H1 (cell line): Measurements from ENCODE around the gene SCN2A. TPM values are rescaled to one million over a fixed set of nuclear protein-coding genes. Genes with fewer than 3 reads are reported as not detected.

Source experiments
- CTCF ChIA-PET: fragments of 300-600 bp; sonication (Branson Sonifier 250); formaldehyde crosslinking; loops from one replicate; lab custom pipeline; 2021; ENCODE audit not compliant: partially characterized antibody; lab: Charles Lee
- POLR2A ChIA-PET: fragments of 300-600 bp; sonication (Branson Sonifier 250); formaldehyde crosslinking; loops from one replicate; lab custom pipeline; 2021; ENCODE audit warnings: inconsistent platforms; ENCODE audit not compliant: partially characterized antibody; lab: Charles Lee
- DNase-seq, 2 experiments: peaks; one replicate each; pipeline versions ENCODE4 v3.0.0 to v3.0.0-alpha.2; 2010 to 2022; ENCODE audit warnings: low spot score in 2 of 2, low read depth in 1 of 2, mixed read lengths in 1 of 2
- FAIRE-seq: peaks from 2 replicates; lab custom pipeline; 2011; peaks lifted over from hg19 to GRCh38; lab: Jason Lieb, UNC
- H2AFZ ChIP-seq: 2 replicates; pipeline ENCODE4 v1.8.1; 2012; ENCODE audit warnings: low read length, inconsistent platforms
- H2AK5ac ChIP-seq: 2 replicates; pipeline ENCODE4 v1.6.1; 2013; ENCODE audit warnings: low read depth, low read length
- H2BK120ac ChIP-seq: replicated peaks from 2 replicates; pipeline ENCODE3; 2013; ENCODE audit warnings: low read depth, low read length, inconsistent platforms
- H2BK12ac ChIP-seq: 2 replicates; pipeline ENCODE4 v1.6.1; 2013; ENCODE audit warnings: low read depth, low read length
- H2BK15ac ChIP-seq: 2 replicates; pipeline ENCODE4 v1.6.1; 2013; ENCODE audit warnings: low read length
- H2BK20ac ChIP-seq: 2 replicates; pipeline ENCODE4 v1.6.1; 2013; ENCODE audit warnings: low read length
- H2BK5ac ChIP-seq: 2 replicates; pipeline ENCODE4 v1.6.1; 2013; ENCODE audit warnings: low read depth, low read length
- H3K14ac ChIP-seq: 2 replicates; pipeline ENCODE4 v1.6.1; 2013; ENCODE audit warnings: inconsistent platforms; ENCODE audit not compliant: insufficient read length
- H3K18ac ChIP-seq: 2 replicates; pipeline ENCODE4 v1.6.1; 2013; ENCODE audit warnings: low read length; ENCODE audit errors: extremely low read depth
- H3K23ac ChIP-seq: 2 replicates; pipeline ENCODE4 v1.6.1; 2013; ENCODE audit warnings: inconsistent platforms; ENCODE audit not compliant: insufficient read length
- H3K23me2 ChIP-seq: 2 replicates; pipeline ENCODE4 v1.6.1; 2013; ENCODE audit warnings: low read depth, low read length
- H3K27ac ChIP-seq: 2 replicates; pipeline ENCODE4 v1.6.1; 2011; ENCODE audit warnings: low read depth, low read length, inconsistent platforms
- H3K27me3 ChIP-seq, 4 experiments: replicated peaks in 1 of 4; 1 replicate in 1 of 4; 2 replicates in 3 of 4; pipeline versions ENCODE4 v1.6.1 to v1.8.1; 2011 to 2013; ENCODE audit warnings: low read length in 3 of 4, mild to moderate bottlenecking in 3 of 4, inconsistent platforms in 2 of 4, mixed read lengths in 2 of 4, moderate library complexity in 1 of 4; ENCODE audit not compliant: control insufficient read depth in 3 of 4, insufficient read depth in 3 of 4; ENCODE audit errors: extremely low read depth in 1 of 4
- H3K36me3 ChIP-seq, 4 experiments: 2 replicates each; pipeline versions ENCODE4 v1.6.1 to v1.8.1; 2011 to 2013; ENCODE audit warnings: mild to moderate bottlenecking in 4 of 4, low read length in 3 of 4, moderate library complexity in 2 of 4, control low read depth in 1 of 4, inconsistent platforms in 1 of 4; ENCODE audit not compliant: insufficient read depth in 4 of 4, control insufficient read depth in 2 of 4
- H3K4ac ChIP-seq: replicated peaks from 2 replicates; pipeline ENCODE3; 2013; ENCODE audit warnings: low read length, low read depth, mixed read lengths, inconsistent platforms; ENCODE audit not compliant: insufficient read length
- H3K4me1 ChIP-seq, 4 experiments: replicated peaks in 1 of 4; 1 replicate in 1 of 4; 2 replicates in 3 of 4; pipeline versions ENCODE4 v1.6.1 to v1.8.1; 2011 to 2013; ENCODE audit warnings: low read length in 3 of 4, inconsistent platforms in 2 of 4, mixed read lengths in 1 of 4; ENCODE audit not compliant: insufficient read depth in 4 of 4, control insufficient read depth in 3 of 4
- H3K4me2 ChIP-seq, 2 experiments: 2 replicates each; pipeline versions ENCODE4 v1.6.1 to v1.8.1; 2011 to 2013; ENCODE audit warnings: low read depth in 2 of 2, low read length in 2 of 2, control low read depth in 1 of 2, inconsistent platforms in 1 of 2, mild to moderate bottlenecking in 1 of 2; ENCODE audit not compliant: insufficient read depth in 1 of 2
- H3K4me3 ChIP-seq, 4 experiments: fragments of 200-600, 300-600 bp in 1 of 4; sonication (generic), shearing (Covaris generic), sonication (Bioruptor Twin) in 1 of 4; 2 replicates each; pipeline versions ENCODE4 v1.5.1 to v1.8.1; 2011 to 2016; ENCODE audit warnings: low read length in 4 of 4, low read depth in 3 of 4, control low read depth in 2 of 4, inconsistent platforms in 2 of 4, mild to moderate bottlenecking in 2 of 4, mixed read lengths in 1 of 4, moderate library complexity in 1 of 4; ENCODE audit not compliant: insufficient read depth in 2 of 4; ENCODE audit errors: extremely low read depth in 1 of 4
- H3K56ac ChIP-seq: replicated peaks from 2 replicates; pipeline ENCODE3; 2013; ENCODE audit warnings: low read depth, mild to moderate bottlenecking, mixed read lengths, low read length, inconsistent platforms; ENCODE audit not compliant: insufficient read length
- H3K79me1 ChIP-seq: 2 replicates; pipeline ENCODE4 v1.6.1; 2013; ENCODE audit warnings: low read depth, low read length, control low read depth
- H3K79me2 ChIP-seq, 2 experiments: 2 replicates each; pipeline versions ENCODE4 v1.6.1 to v1.8.1; 2012 to 2013; ENCODE audit warnings: low read length in 2 of 2, mild to moderate bottlenecking in 2 of 2, inconsistent platforms in 1 of 2; ENCODE audit not compliant: insufficient read depth in 2 of 2, control insufficient read depth in 1 of 2
- H3K9ac ChIP-seq, 4 experiments: replicated peaks in 1 of 4; 1 replicate in 1 of 4; 2 replicates in 3 of 4; pipeline versions ENCODE4 v1.6.1 to v1.8.1; 2011 to 2013; ENCODE audit warnings: low read depth in 3 of 4, low read length in 3 of 4, control low read depth in 2 of 4, mild to moderate bottlenecking in 2 of 4, moderate library complexity in 2 of 4, inconsistent platforms in 1 of 4; ENCODE audit errors: extremely low read depth in 1 of 4
- H3K9me3 ChIP-seq, 2 experiments: 2 replicates each; pipeline versions ENCODE4 v1.6.1 to v1.8.1; 2012 to 2013; ENCODE audit warnings: mild to moderate bottlenecking in 2 of 2, moderate library complexity in 2 of 2, control low read depth in 1 of 2, inconsistent platforms in 1 of 2, low read depth in 1 of 2, low read length in 1 of 2, mixed read lengths in 1 of 2; ENCODE audit not compliant: insufficient read depth in 2 of 2
- H4K20me1 ChIP-seq, 2 experiments: replicated peaks in 1 of 2; 2 replicates each; pipeline versions ENCODE3 to v1.8.1; 2011 to 2013; ENCODE audit warnings: inconsistent platforms in 2 of 2, low read length in 2 of 2, mild to moderate bottlenecking in 1 of 2; ENCODE audit not compliant: insufficient read depth in 2 of 2, control insufficient read depth in 1 of 2
- H4K5ac ChIP-seq: 2 replicates; pipeline ENCODE4 v1.6.1; 2013; ENCODE audit warnings: low read length, low read depth, mixed read lengths, inconsistent platforms; ENCODE audit not compliant: insufficient read length
- H4K8ac ChIP-seq: 2 replicates; pipeline ENCODE4 v1.8.0; 2013; ENCODE audit warnings: mild to moderate bottlenecking, moderate library complexity, low read length, inconsistent platforms; ENCODE audit not compliant: insufficient read depth; ENCODE audit errors: extremely low read depth
- H4K91ac ChIP-seq: replicated peaks from 2 replicates; pipeline ENCODE3; 2013; ENCODE audit warnings: low read length, mixed read lengths, inconsistent platforms; ENCODE audit not compliant: insufficient read length
- ASH2L ChIP-seq: fragments of 200-600, 300-600 bp; sonication (generic); IDR thresholded peaks from one replicate; pipeline ENCODE4 v1.7.1; 2017; ENCODE audit warnings: low read length
- BACH1 ChIP-seq: IDR thresholded peaks from 2 replicates; pipeline ENCODE4 v1.6.1; 2012; ENCODE audit warnings: low read length, improper control_type of control experiment
- HDAC6 ChIP-seq: IDR thresholded peaks from one replicate; pipeline ENCODE4 v1.7.1; 2012; ENCODE audit warnings: low read depth, mild to moderate bottlenecking, inconsistent platforms, low read length, moderate library complexity
- POLR2A ChIP-seq, 2 experiments: IDR thresholded peaks; 1 replicate in 1 of 2; 2 replicates in 1 of 2; pipeline ENCODE4 v1.6.1; 2011; ENCODE audit warnings: low read depth in 2 of 2, low read length in 2 of 2, mild to moderate bottlenecking in 2 of 2; ENCODE audit errors: control extremely low read depth in 1 of 2
- RAD21 ChIP-seq, 2 experiments: IDR thresholded peaks in 1 of 2; conservative IDR thresholded peaks in 1 of 2; 2 replicates each; pipeline ENCODE4 v1.6.1; 2011; ENCODE audit warnings: low read depth in 2 of 2, low read length in 2 of 2, improper control_type of control experiment in 1 of 2, inconsistent platforms in 1 of 2, mild to moderate bottlenecking in 1 of 2, moderate library complexity in 1 of 2
- SIN3A ChIP-seq, 2 experiments: IDR thresholded peaks in 1 of 2; conservative IDR thresholded peaks in 1 of 2; 2 replicates each; pipeline ENCODE4 v1.6.1; 2011 to 2012; ENCODE audit warnings: low read length in 2 of 2, improper control_type of control experiment in 1 of 2, low read depth in 1 of 2, mild to moderate bottlenecking in 1 of 2
- SIX5 ChIP-seq: IDR thresholded peaks from 2 replicates; pipeline ENCODE4 v1.6.1; 2011; ENCODE audit warnings: mild to moderate bottlenecking, low read depth, low read length
- SP2 ChIP-seq: IDR thresholded peaks from 2 replicates; pipeline ENCODE4 v1.6.1; 2012; ENCODE audit warnings: mild to moderate bottlenecking, low read length, inconsistent platforms
- TAF1 ChIP-seq: IDR thresholded peaks from 2 replicates; pipeline ENCODE4 v1.6.1; 2011; ENCODE audit warnings: mild to moderate bottlenecking, low read depth, low read length
- TBP ChIP-seq: IDR thresholded peaks from 2 replicates; pipeline ENCODE4 v1.6.1; 2011; ENCODE audit warnings: low read depth, low read length, improper control_type of control experiment
- WGBS, 2 experiments: shearing (Covaris generic) in 1 of 2; methylation state at CpG; one replicate each; pipeline versions ENCODE4 v1.1.6 to v1.1.7; 2013 to 2015; ENCODE audit warnings: low lambda C conversion rate in 2 of 2, mixed read lengths in 2 of 2, inconsistent platforms in 1 of 2, low coverage in 1 of 2, missing lambda C conversion rate in 1 of 2; ENCODE audit not compliant: insufficient replicate concordance in 2 of 2, insufficient coverage in 1 of 2, insufficient read length in 1 of 2; ENCODE audit errors: extremely low coverage in 1 of 2, missing lambda C conversion rate in 1 of 2; 5-methylcytosine and 5-hydroxymethylcytosine counted together
- polyA plus RNA-seq, 7 experiments: library from polyadenylated mRNA; depleted of rRNA in 3 of 7; stranded (reverse) in 5 of 7; unstranded in 2 of 7; fragments of >200 nt in 5 of 7; fragments of 200-250 nt in 2 of 7; gene quantifications; 1 replicate in 5 of 7; 2 replicates in 1 of 7; 4 replicates in 1 of 7; pipeline versions ENCODE4 v1.2.1 to v1.2.3, GENCODE V29; 2011 to 2013; ENCODE audit warnings: missing spikeins in 2 of 7, mixed read lengths in 2 of 7
- total RNA-seq: library from RNA; stranded (reverse); fragmentation: NEBNext Ultra II Directional; extraction: Animal tissue kit (Norgen Biotek cat#: 25700); gene quantifications from 2 replicates; pipeline ENCODE4 v1.2.1, GENCODE V29; 2021

Gene SCN2A
- total and polyA plus RNA-seq, 2 of the 8 experiments (the other 6 are each of a cell fraction or from before 2014, with no cell fraction given): 0.18 to 1.1 TPM

- Histone ChIP-seq H2BK20ac (no peak overlapping the region), H3K79me1 (no peaks in the 10 kb centered on the region), H4K91ac (no peak overlapping the region), H3K27me3 (no peaks in the 10 kb centered on the region), H2AFZ (no peak overlapping the region), H3K56ac (no peak overlapping the region), H3K27ac (no peak overlapping the region), H3K4me3 (no peak overlapping the region), H4K20me1 (no peaks in the 10 kb centered on the region), H2AK5ac (no peak overlapping the region), H3K79me2 (no peaks in the 10 kb centered on the region), H3K9me3 (no peaks in the 10 kb centered on the region), H3K9ac (no peak overlapping the region), H2BK15ac (no peak overlapping the region), H3K4me2 (no peak overlapping the region), H3K14ac (no peak overlapping the region), H4K8ac (no peak overlapping the region), H3K4ac (no peak overlapping the region), H3K23me2 (no peaks in the 10 kb centered on the region), H3K36me3 (no peaks in the 10 kb centered on the region), H3K18ac (no peak overlapping the region), H3K23ac (no peak overlapping the region), H2BK5ac (no peak overlapping the region), H3K4me1 (no peaks in the 10 kb centered on the region), H2BK120ac (no peak overlapping the region), H4K5ac (no peak overlapping the region), H2BK12ac (no peak overlapping the region)
- CTCF ChIA-PET: interaction anchor here (0.6 kb wide), 1 partner anchor 932 kb away, joined by 3 read pairs; no protein-coding TSS in a partner anchor
- WGBS, 2 experiments: 100% methylated on average over 2 of the region's 2 CpGs; no CpG with 5 or more reads in 1 of the 2 experiments
- FAIRE-seq: no peak
- no peak for TF ChIP-seq TAF1
- no peak for TF ChIP-seq SIN3A (conservative IDR thresholded peaks at IDR 0.05 in 1 of 2, IDR thresholded peaks at IDR 0.05 in 1 of 2; ENCODE audit: low read depth in 1 of 2, low read length in 2 of 2)
- TF ChIP-seq RAD21 (IDR thresholded peaks at IDR 0.05 in 1 of 2, conservative IDR thresholded peaks at IDR 0.05 in 1 of 2; ENCODE audit: low read depth in 2 of 2, low read length in 2 of 2): no peak
- TF ChIP-seq SP2: no peak
- no peak for TF ChIP-seq BACH1
- TF ChIP-seq TBP: no peak
- TF ChIP-seq POLR2A (IDR thresholded peaks at IDR 0.05; ENCODE audit: control extremely low read depth in 1 of 2, low read depth in 2 of 2, low read length in 2 of 2): no peak
- TF ChIP-seq HDAC6: no peak
- TF ChIP-seq SIX5: no peak
- TF ChIP-seq ASH2L: no peak
- DNase-seq: no peak
- POLR2A ChIA-PET: no interaction called here
Measured at GRCh38 chr2:165256618-165257017, 17.4 kb downstream of the SCN2A start.
